SU-DHL-6 (cell line): Measurements from ENCODE around the gene NR2F1-AS1.
"Not testable (repeated sequence)": the region's sequence is repeated elsewhere in the genome, so short reads cannot be mapped to it uniquely, and the experiment has no call there.

Source experiments
- H2AFZ ChIP-seq: fragments of 200-600 bp; sonication (generic); 2 replicates; pipeline ENCODE4 v1.6.1; 2014; ENCODE audit warnings: low read depth, mild to moderate bottlenecking, moderate library complexity, mixed read lengths, antibody characterized with exemption, low read length; ENCODE audit not compliant: severe bottlenecking
- H3F3A ChIP-seq: fragments of 200-600 bp; shearing (Covaris generic); 2 replicates; pipeline ENCODE4 v1.6.0; 2016; ENCODE audit warnings: antibody characterized with exemption, mild to moderate bottlenecking; ENCODE audit not compliant: insufficient read depth
- H3K27ac ChIP-seq: fragments of 200-600 bp; sonication (generic); 2 replicates; pipeline ENCODE4 v1.5.1; 2016; ENCODE audit warnings: low read depth, mild to moderate bottlenecking, low read length, moderate library complexity, mixed read lengths
- H3K27me3 ChIP-seq: fragments of 200-600 bp; sonication (generic), shearing (Covaris generic); 2 replicates; pipeline ENCODE4 v1.6.0; 2014; ENCODE audit warnings: mild to moderate bottlenecking, low read length
- H3K36me3 ChIP-seq: fragments of 200-600 bp; sonication (generic); 2 replicates; pipeline ENCODE4 v1.6.1; 2014; ENCODE audit warnings: mild to moderate bottlenecking, low read length, mixed read lengths
- H3K4me2 ChIP-seq: fragments of 300-600, 200-600 bp; shearing (Covaris generic), sonication (generic); 2 replicates; pipeline ENCODE4 v1.6.0; 2014; ENCODE audit warnings: low read length, low read depth, mild to moderate bottlenecking; ENCODE audit not compliant: poor library complexity, severe bottlenecking
- H3K4me3 ChIP-seq: fragments of 200-600 bp; sonication (generic); 2 replicates; pipeline ENCODE4 v1.5.1; 2014; ENCODE audit warnings: antibody characterized with exemption, low read length, mild to moderate bottlenecking, mixed read lengths; ENCODE audit not compliant: insufficient read depth, poor library complexity, severe bottlenecking
- H3K79me2 ChIP-seq: fragments of 200-600 bp; sonication (generic); 2 replicates; pipeline ENCODE4 v1.6.1; 2014; ENCODE audit warnings: mild to moderate bottlenecking, low read length, moderate library complexity; ENCODE audit not compliant: insufficient read depth
- H3K9ac ChIP-seq: fragments of 200-600 bp; sonication (generic); 2 replicates; pipeline ENCODE4 v1.7.0; 2014; ENCODE audit warnings: mild to moderate bottlenecking, low read length
- H3K9me2 ChIP-seq: fragments of 200-600 bp; sonication (generic); replicated peaks from 2 replicates; pipeline ENCODE4 v1.6.1; 2014; ENCODE audit warnings: low read length; ENCODE audit not compliant: insufficient read depth
- H3K9me3 ChIP-seq: fragments of 200-600 bp; sonication (generic); 2 replicates; pipeline ENCODE4 v1.6.1; 2014; ENCODE audit warnings: low read length, mixed read lengths; ENCODE audit not compliant: insufficient read depth
- H4K20me1 ChIP-seq: fragments of 200-600 bp; sonication (generic); 2 replicates; pipeline ENCODE4 v1.6.1; 2014; ENCODE audit warnings: low read depth, mild to moderate bottlenecking, antibody characterized with exemption, low read length, moderate library complexity, mixed read lengths
- EZH2phosphoT487 ChIP-seq: fragments of 200-600 bp; sonication (generic), shearing (Covaris generic); conservative IDR thresholded peaks from 2 replicates; pipeline ENCODE4 v1.6.1; 2018; ENCODE audit warnings: mild to moderate bottlenecking, antibody characterized with exemption, low read length, moderate library complexity, mixed read lengths
- TF ChIP-seq, protein P1 (sequence below): fragments of 200-600 bp; sonication (generic); IDR thresholded peaks from one replicate; pipeline ENCODE4 v1.5.1; 2017; ENCODE audit warnings: antibody characterized with exemption, mild to moderate bottlenecking, low read length, moderate library complexity; ENCODE audit not compliant: insufficient read depth, poor library complexity, severe bottlenecking

NR2F1-AS1 gene

DNA sequence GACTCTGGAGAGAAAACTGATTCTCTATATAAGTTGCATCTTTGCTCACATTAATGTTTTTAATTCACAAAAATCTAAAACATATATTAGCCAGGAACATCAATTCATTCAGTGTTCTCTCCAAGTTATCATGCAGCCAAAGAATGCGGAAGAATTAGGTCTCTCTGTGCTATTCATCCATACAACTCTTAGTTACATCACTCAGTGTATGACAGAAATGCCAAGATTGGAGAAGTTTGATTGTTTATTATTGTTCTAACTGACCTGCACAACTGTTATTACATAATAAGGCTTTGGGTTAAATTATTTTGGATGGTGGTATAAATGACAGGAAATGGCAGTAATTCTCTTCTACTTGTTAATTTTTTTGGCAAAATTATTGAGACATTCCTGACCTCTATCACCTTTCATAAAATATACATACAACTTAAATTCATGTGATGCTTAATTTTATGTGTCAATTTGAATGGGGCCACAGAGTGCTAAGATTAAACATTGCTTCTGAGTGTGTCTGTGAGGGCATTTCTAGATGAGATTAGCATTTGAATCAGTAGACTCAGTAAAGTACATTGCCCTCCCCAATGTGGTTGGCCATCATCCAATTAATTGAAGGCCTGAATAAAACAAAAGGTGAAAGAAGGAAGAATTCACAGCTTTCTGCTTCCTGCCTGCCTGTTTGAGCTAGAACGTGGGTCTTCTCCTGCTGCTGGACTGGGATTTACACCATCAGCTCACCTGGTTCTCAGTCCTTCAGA is 70.2 kb downstream of the NR2F1-AS1 start:
- no peaks in the 10 kb centered on the region for H3K9me2 ChIP-seq
- H3K27me3 ChIP-seq, result no peaks in the 10 kb centered on the region
- no peaks in the 10 kb centered on the region for H4K20me1 ChIP-seq
- H3K79me2 ChIP-seq, result no peaks in the 10 kb centered on the region
- no peaks in the 10 kb centered on the region for H3K36me3 ChIP-seq
- H3K27ac ChIP-seq, result no peak overlapping the region
- no peak overlapping the region for H3K4me2 ChIP-seq
- H3K4me3 ChIP-seq, result no peak overlapping the region
- H3F3A ChIP-seq, result no peaks in the 10 kb centered on the region
- H3K9ac ChIP-seq, result no peak overlapping the region
- TF ChIP-seq EZH2phosphoT487, result no peak
- TF ChIP-seq, protein P1, sequence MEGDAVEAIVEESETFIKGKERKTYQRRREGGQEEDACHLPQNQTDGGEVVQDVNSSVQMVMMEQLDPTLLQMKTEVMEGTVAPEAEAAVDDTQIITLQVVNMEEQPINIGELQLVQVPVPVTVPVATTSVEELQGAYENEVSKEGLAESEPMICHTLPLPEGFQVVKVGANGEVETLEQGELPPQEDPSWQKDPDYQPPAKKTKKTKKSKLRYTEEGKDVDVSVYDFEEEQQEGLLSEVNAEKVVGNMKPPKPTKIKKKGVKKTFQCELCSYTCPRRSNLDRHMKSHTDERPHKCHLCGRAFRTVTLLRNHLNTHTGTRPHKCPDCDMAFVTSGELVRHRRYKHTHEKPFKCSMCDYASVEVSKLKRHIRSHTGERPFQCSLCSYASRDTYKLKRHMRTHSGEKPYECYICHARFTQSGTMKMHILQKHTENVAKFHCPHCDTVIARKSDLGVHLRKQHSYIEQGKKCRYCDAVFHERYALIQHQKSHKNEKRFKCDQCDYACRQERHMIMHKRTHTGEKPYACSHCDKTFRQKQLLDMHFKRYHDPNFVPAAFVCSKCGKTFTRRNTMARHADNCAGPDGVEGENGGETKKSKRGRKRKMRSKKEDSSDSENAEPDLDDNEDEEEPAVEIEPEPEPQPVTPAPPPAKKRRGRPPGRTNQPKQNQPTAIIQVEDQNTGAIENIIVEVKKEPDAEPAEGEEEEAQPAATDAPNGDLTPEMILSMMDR, result no peak
- no peaks in the 10 kb centered on the region; the same call in 1 of the 2 replicates for H3K9me3 ChIP-seq
- H2AFZ ChIP-seq, result no peak overlapping the region

DNA sequence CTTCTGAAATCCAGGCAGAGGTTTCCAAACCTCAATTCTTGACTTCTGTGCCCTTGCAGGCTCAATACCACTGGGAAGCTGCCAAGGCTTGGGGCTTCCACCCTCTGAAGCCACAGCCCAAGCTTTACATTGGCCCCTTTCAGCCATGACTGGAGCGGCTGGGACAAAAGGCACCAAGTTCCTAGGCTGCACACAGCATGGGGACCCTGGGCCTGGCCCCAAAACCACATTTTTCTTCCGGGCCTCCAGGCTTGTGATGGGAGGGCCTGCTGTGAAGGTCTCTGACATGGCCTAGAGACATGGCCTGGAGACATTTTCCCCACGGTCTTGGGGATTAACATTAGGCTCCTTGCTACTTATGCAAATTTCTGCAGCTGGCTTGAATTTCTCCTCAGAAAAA is 75.5 kb downstream of the NR2F1-AS1 start:
- not testable (repeated sequence) for H4K20me1 ChIP-seq, H3K4me3 ChIP-seq, H3K4me2 ChIP-seq, H2AFZ ChIP-seq, H3K36me3 ChIP-seq, H3K9me2 ChIP-seq, H3K79me2 ChIP-seq, H3K27me3 ChIP-seq, H3K9ac ChIP-seq, H3K9me3 ChIP-seq, H3F3A ChIP-seq, H3K27ac ChIP-seq

- no peaks in the 10 kb centered on the region for H3F3A ChIP-seq
- H3K9me2 ChIP-seq, result no peaks in the 10 kb centered on the region
- TF ChIP-seq, protein P1, result no peak
- no peak for TF ChIP-seq EZH2phosphoT487
- no peak overlapping the region for H3K9ac ChIP-seq
- no peaks in the 10 kb centered on the region for H4K20me1 ChIP-seq
- H3K27ac ChIP-seq, result no peak overlapping the region
- no peak overlapping the region for H3K4me2 ChIP-seq
- H3K9me3 ChIP-seq, result no peaks in the 10 kb centered on the region; the same call in 1 of the 2 replicates
- H3K79me2 ChIP-seq, result no peaks in the 10 kb centered on the region
- H3K4me3 ChIP-seq, result no peak overlapping the region
- H3K27me3 ChIP-seq, result no peaks in the 10 kb centered on the region
- H3K36me3 ChIP-seq, result no peaks in the 10 kb centered on the region
- no peak overlapping the region for H2AFZ ChIP-seq
These were observed 77.4 kb downstream of the NR2F1-AS1 start for GRCh38 chr5:93503598-93504067.

DNA sequence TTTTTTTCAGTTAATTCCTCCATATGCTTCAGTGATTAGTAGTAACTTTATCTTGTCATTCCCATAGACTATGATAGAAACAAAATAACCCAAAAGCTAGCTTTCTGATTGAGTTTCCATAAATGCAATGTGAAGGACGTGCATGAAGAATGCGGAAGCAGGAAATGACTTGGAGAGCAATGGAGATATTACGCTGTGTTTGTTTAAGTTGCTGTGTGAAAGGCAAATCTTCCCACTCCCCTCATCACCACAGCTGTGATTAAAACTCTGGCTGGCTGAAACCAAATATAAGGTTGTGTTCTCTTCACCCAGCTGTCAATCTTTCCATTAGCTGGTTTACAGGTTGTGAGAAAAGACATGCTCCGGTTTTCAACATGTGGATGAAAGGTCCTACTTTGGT is 83.9 kb downstream of the NR2F1-AS1 start:
- no peaks in the 10 kb centered on the region for H3K9me3 ChIP-seq
- no peak overlapping the region for H3K4me3 ChIP-seq
- H2AFZ ChIP-seq, result no peak overlapping the region
- H3K36me3 ChIP-seq, result no peaks in the 10 kb centered on the region
- no peaks in the 10 kb centered on the region for H3F3A ChIP-seq
- H3K4me2 ChIP-seq, result no peak overlapping the region
- H3K9ac ChIP-seq, result no peak overlapping the region
- no peaks in the 10 kb centered on the region for H4K20me1 ChIP-seq
- H3K79me2 ChIP-seq, result no peaks in the 10 kb centered on the region
- H3K9me2 ChIP-seq, result no peaks in the 10 kb centered on the region
- TF ChIP-seq, protein P1, result no peak
- no peak for TF ChIP-seq EZH2phosphoT487
- no peak overlapping the region for H3K27ac ChIP-seq
- no peaks in the 10 kb centered on the region for H3K27me3 ChIP-seq
